GM12865 (cell line): ENCODE results near the gene TNIP1.

Experiments used
- DNase-seq: peaks from one replicate; pipeline ENCODE4 v3.0.0; 2010; ENCODE audit warnings: low read depth
- H3K4me3 ChIP-seq: 2 replicates; pipeline ENCODE4 v1.5.1; 2011; ENCODE audit warnings: mild to moderate bottlenecking, low read depth, low read length, control low read depth
- CTCF ChIP-seq: IDR thresholded peaks from 2 replicates; pipeline ENCODE4 v1.5.1; 2011; ENCODE audit warnings: low read length, control low read depth, low read depth, inconsistent platforms; ENCODE audit not compliant: insufficient read depth; ENCODE audit errors: missing control alignments

Gene TNIP1

DNA sequence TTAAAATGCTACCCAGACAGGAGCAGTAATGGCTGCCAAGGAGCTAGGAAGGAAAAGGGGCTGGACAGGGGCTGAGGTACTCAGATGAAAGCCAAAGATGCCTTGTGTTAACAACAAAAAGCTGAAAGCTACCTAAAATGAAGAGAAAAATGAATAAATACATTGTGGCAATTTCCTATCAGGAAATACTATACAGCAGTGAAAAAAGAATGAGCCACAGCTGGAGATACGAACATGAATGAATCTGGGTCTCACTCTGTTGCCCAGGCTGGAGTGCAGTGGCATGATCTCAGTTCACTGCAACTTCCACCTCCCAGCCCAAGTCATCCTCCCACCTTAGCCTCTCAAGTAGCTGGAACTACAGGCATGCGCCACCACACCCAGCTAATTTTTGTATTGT lies 6.3 kb downstream of the TNIP1 start:
- no peak for DNase-seq
- no peak for TF ChIP-seq CTCF
- no peak overlapping the region for H3K4me3 ChIP-seq

GRCh38 chr5:151073280-151073679 lies 7.6 kb downstream of the TNIP1 start:
- no peak for DNase-seq
- no peak overlapping the region for H3K4me3 ChIP-seq
- no peak for TF ChIP-seq CTCF

- no peak for DNase-seq
- no peak overlapping the region for H3K4me3 ChIP-seq
Measured at GRCh38 chr5:151072630-151073025, 8.2 kb downstream of the TNIP1 start.

GRCh38 chr5:151071848-151072629 lies 8.8 kb downstream of the TNIP1 start:
- no peak overlapping the region for H3K4me3 ChIP-seq
- no peak for DNase-seq
- TF ChIP-seq CTCF = no peak

More at GRCh38 chr5:151072630-151073025, 8.2 kb downstream of the TNIP1 start:
- TF ChIP-seq CTCF = no peak

- no peak for TF ChIP-seq CTCF
- H3K4me3 ChIP-seq = no peak overlapping the region
- no peak for DNase-seq
Measured at GRCh38 chr5:151071021-151071420, 9.8 kb downstream of the TNIP1 start.

DNA sequence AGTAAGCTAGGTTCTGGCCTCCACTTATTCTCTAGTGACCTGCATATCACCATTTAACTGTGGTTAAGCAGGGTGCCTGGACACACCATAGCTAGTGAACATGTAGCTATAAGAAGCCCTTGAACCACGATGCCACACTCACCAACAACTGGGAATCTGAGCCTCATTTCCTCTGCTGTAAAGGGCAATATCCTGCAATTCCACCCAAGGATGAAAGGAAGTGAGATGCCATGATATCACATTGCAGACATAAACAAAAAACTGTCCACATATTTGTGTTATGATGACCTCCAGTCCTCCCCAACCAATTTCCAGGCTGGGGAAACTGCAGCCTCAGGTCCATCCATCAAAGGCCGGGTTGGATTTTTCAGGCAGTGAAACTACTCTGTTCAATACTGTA lies 10.4 kb downstream of the TNIP1 start:
- H3K4me3 ChIP-seq = no peak overlapping the region; the same call in 1 of the 2 replicates
- DNase-seq = no peak
- TF ChIP-seq CTCF = no peak
